Measurements from ENCODE around the gene SIM1. TPM values are rescaled to one million over a fixed set of nuclear protein-coding genes. Genes with fewer than 3 reads are reported as not detected.

Gene SIM1
- total and polyA plus RNA-seq, 12 donors: not detected

GRCh38 chr6:100504786-100505737, 40.3 kb upstream of the SIM1 start:
- intact Hi-C loops (cut with DNase I): no loop called here

GRCh38 chr6:100503043-100503705, 38.5 kb upstream of the SIM1 start:
- Histone ChIP-seq H3K9me3 (peaks cover 0 to 18% (median 0%) of the 10 kb centered on the region in 11 donors), H3K36me3 (peaks cover 0 to 14% (median 0%) of the 10 kb centered on the region in 9 donors), H3K27ac (no peak overlapping the region), H3K27me3 (peaks cover 0 to 3% (median 0%) of the 10 kb centered on the region in 7 donors), H3K4me1 (no peaks in the 10 kb centered on the region), H3K4me3 (no peak overlapping the region)
- no peak for DNase-seq
- ATAC-seq: no peak
- intact Hi-C loops (cut with DNase I): no loop called here
- no peak for TF ChIP-seq CTCF (IDR thresholded peaks at IDR 0.05)

More at GRCh38 chr6:100504786-100505737, 40.3 kb upstream of the SIM1 start:
- Histone ChIP-seq H3K36me3 (peaks cover 0 to 33% (median 8%) of the 10 kb centered on the region in 9 donors), H3K27ac (no peak overlapping the region), H3K27me3 (peaks cover 0 to 3% (median 0%) of the 10 kb centered on the region in 7 donors), H3K4me1 (no peaks in the 10 kb centered on the region), H3K4me3 (no peak overlapping the region), H3K9me3 (no peaks in the 10 kb centered on the region)
- 52 to 59% methylated on average over 6 of the region's 6 CpGs for WGBS, 2 donors
- peak in 3 of 8 donors; percentile 25 to 71 (median 42) for ATAC-seq
- no peak for TF ChIP-seq CTCF (IDR thresholded peaks at IDR 0.05)
- no peak for DNase-seq

GRCh38 chr6:100493206-100493888, 28.6 kb upstream of the SIM1 start:
- Histone ChIP-seq H3K27ac (no peak overlapping the region), H3K4me3 (no peak overlapping the region), H3K36me3 (no peaks in the 10 kb centered on the region), H3K4me1 (no peaks in the 10 kb centered on the region), H3K9me3 (peaks cover 0 to 11% (median 0%) of the 10 kb centered on the region in 11 donors), H3K27me3 (peaks cover 0 to 43% (median 14%) of the 10 kb centered on the region in 7 donors)
- no peak for TF ChIP-seq CTCF (IDR thresholded peaks at IDR 0.05)
- WGBS, 2 donors: 73 to 77% methylated on average over 6 of the region's 6 CpGs
- DNase-seq (no peak), ATAC-seq (no peak)
- intact Hi-C loops (cut with DNase I): no loop called here

All from heart right ventricle (tissue), 16 donors.